Smooth muscle cell (in vitro differentiated cells): ENCODE data around the gene PVALEF. TPM values are rescaled to one million over a fixed set of nuclear protein-coding genes. Genes with fewer than 3 reads are reported as not detected.

ENCODE experiments used
- DNase-seq: peaks from one replicate; lab custom pipeline; 2025; ENCODE audit not compliant: unreplicated experiment; lab: John Stamatoyannopoulos, UW
- H2AFZ ChIP-seq: fragments of 200-600 bp; sonication (generic); 2 replicates; pipeline ENCODE4 v1.6.0; 2016; ENCODE audit warnings: antibody characterized with exemption, low read depth, mild to moderate bottlenecking
- H3F3A ChIP-seq: fragments of 200-600 bp; sonication (generic); 2 replicates; pipeline ENCODE4 v1.6.0; 2017; ENCODE audit warnings: antibody characterized with exemption, low read depth
- H3K27ac ChIP-seq: fragments of 200-600 bp; sonication (generic); 2 replicates; pipeline ENCODE4 v1.5.1; 2016; ENCODE audit warnings: low read depth, mild to moderate bottlenecking
- H3K27me3 ChIP-seq: fragments of 200-600 bp; sonication (generic); 2 replicates; pipeline ENCODE4 v1.6.1; 2016; ENCODE audit warnings: low read depth, mild to moderate bottlenecking
- H3K36me3 ChIP-seq: fragments of 200-600 bp; sonication (generic); 2 replicates; pipeline ENCODE4 v1.5.1; 2016; ENCODE audit warnings: low read depth
- H3K4me1 ChIP-seq: fragments of 200-600 bp; sonication (generic); 2 replicates; pipeline ENCODE4 v1.5.1; 2016; ENCODE audit warnings: low read depth
- H3K4me2 ChIP-seq: fragments of 200-600 bp; sonication (generic); 2 replicates; pipeline ENCODE4 v1.6.0; 2016; ENCODE audit warnings: mild to moderate bottlenecking
- H3K4me3 ChIP-seq: fragments of 200-600 bp; sonication (generic); 2 replicates; pipeline ENCODE4 v1.5.1; 2016; ENCODE audit warnings: mild to moderate bottlenecking
- H3K79me2 ChIP-seq: fragments of 200-600 bp; sonication (generic); 2 replicates; pipeline ENCODE4 v1.6.0; 2016; ENCODE audit warnings: low read depth, mild to moderate bottlenecking
- H3K9ac ChIP-seq: fragments of 200-600 bp; sonication (generic); 2 replicates; pipeline ENCODE4 v1.6.0; 2016; ENCODE audit warnings: low read depth
- H3K9me3 ChIP-seq: fragments of 200-600 bp; sonication (generic); replicated peaks from 2 replicates; pipeline ENCODE4 v1.5.1; 2016; ENCODE audit warnings: low read depth
- H4K20me1 ChIP-seq: fragments of 200-600 bp; sonication (generic); 2 replicates; pipeline ENCODE4 v1.6.0; 2016; ENCODE audit warnings: low read depth
- WGBS: methylation state at CpG from one replicate; pipeline ENCODE4 v1.1.7; 2016; ENCODE audit warnings: low lambda C conversion rate; 5-methylcytosine and 5-hydroxymethylcytosine counted together
- polyA plus RNA-seq: library from polyadenylated mRNA; unstranded; fragments of >200 nt; fragmentation: Nextera tagmentation; extraction: Ambion mirVana; gene quantifications from 2 replicates; pipeline ENCODE4 v1.2.1, GENCODE V29; 2016
- total RNA-seq: library from RNA; depleted of rRNA; stranded (reverse); fragments of >200 nt; gene quantifications from 2 replicates; pipeline ENCODE4 v1.2.3, GENCODE V29; 2014
- TF ChIP-seq, protein P1 (sequence below): fragments of 200-600 bp; sonication (generic); IDR thresholded peaks from 2 replicates; pipeline ENCODE4 v1.5.1; 2017; ENCODE audit warnings: borderline replicate concordance, mild to moderate bottlenecking, antibody characterized with exemption; ENCODE audit not compliant: insufficient read depth, poor library complexity, severe bottlenecking

Gene PVALEF
- total and polyA plus RNA-seq, 2 experiments from 2014 or later: not detected

DNA sequence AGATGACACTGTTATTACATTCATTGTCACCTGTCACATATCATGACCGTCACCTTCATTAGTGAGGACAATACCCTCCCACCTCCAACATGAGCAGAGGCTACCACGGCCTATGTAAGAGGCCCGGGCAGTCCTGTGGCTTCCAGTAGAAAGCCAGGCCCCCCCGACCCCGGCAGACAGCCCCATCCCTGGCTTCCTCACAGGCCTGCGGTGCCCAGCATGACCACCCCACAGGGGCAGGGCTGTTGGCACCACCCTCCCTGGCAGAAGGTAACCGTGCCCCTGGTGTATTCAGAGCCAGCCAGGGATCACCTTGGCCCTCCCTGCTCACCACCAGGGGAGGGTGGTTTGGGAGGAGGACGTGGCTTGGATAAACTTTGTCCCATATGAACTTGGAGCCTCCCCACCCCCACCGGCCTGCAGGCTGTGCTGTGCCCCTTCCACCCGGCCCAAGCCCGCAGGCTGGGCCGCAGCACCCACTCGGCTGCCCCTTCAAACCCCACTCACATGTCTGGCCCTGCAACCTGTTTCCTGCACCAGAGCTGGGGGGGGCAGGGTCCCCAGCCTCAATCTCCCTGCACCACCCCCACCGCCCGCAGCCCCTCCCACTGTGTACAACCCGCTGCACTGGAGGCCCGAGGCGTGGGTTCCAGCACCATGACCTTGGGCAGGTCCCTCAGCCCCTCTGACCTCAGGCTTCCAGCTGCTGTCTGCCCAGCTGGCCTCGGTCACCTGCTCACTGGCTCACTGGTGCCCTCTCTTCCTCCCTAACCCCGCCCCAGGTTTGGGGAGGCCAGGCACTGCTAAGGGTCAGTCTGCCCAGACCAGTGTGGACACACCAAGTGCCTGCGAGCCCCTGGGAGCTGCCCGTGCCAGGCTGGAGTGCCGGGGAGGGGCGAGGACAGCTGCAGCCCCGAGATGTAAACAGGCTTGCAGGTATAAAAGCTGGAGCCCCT is 13.1 kb downstream of the PVALEF start:
- Histone ChIP-seq H3F3A (no peaks in the 10 kb centered on the region), H3K4me1 (no peaks in the 10 kb centered on the region), H3K27me3 (no peaks in the 10 kb centered on the region), H3K27ac (no peak overlapping the region), H3K4me3 (no peak overlapping the region), H3K79me2 (no peaks in the 10 kb centered on the region), H3K4me2 (no peak overlapping the region), H3K9ac (no peak overlapping the region), H3K9me3 (peaks cover 6% of the 10 kb centered on the region), H4K20me1 (no peaks in the 10 kb centered on the region), H3K36me3 (no peaks in the 10 kb centered on the region), H2AFZ (no peak overlapping the region)
- TF ChIP-seq, protein P1, sequence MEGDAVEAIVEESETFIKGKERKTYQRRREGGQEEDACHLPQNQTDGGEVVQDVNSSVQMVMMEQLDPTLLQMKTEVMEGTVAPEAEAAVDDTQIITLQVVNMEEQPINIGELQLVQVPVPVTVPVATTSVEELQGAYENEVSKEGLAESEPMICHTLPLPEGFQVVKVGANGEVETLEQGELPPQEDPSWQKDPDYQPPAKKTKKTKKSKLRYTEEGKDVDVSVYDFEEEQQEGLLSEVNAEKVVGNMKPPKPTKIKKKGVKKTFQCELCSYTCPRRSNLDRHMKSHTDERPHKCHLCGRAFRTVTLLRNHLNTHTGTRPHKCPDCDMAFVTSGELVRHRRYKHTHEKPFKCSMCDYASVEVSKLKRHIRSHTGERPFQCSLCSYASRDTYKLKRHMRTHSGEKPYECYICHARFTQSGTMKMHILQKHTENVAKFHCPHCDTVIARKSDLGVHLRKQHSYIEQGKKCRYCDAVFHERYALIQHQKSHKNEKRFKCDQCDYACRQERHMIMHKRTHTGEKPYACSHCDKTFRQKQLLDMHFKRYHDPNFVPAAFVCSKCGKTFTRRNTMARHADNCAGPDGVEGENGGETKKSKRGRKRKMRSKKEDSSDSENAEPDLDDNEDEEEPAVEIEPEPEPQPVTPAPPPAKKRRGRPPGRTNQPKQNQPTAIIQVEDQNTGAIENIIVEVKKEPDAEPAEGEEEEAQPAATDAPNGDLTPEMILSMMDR: no peak
- WGBS: 90% methylated on average over 24 of the region's 25 CpGs
- DNase-seq: no peak

DNA sequence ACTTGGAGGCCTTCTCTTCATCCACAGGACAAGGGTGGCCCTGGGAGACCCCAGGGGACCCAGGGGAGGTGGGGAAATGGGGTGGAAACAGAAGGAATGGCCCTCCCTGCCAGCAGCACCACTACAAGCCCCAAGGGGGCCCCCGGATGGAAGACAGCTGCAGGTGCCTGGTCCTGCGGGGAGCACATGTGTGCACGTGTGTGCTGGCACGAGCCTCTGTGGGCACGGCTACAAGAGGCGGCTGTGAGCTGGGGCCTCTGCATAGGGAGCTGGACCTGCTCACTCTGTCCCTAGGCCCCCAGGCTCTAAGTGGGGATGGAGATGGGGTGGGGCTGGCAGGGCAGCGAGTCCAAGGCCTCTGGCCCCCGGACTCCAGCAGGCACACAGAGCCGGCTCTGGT is 13.9 kb downstream of the PVALEF start:
- peaks cover 6% of the 10 kb centered on the region for H3K9me3 ChIP-seq
- DNase-seq: no peak
- no peaks in the 10 kb centered on the region for H3K27me3 ChIP-seq
- no peaks in the 10 kb centered on the region for H4K20me1 ChIP-seq
- 93% methylated on average over 7 of the region's 9 CpGs for WGBS
- no peak overlapping the region for H3K4me3 ChIP-seq
- no peak overlapping the region for H3K4me2 ChIP-seq
- H3K36me3 ChIP-seq: no peaks in the 10 kb centered on the region
- no peak overlapping the region for H2AFZ ChIP-seq
- TF ChIP-seq, protein P1: no peak
- no peaks in the 10 kb centered on the region for H3K79me2 ChIP-seq
- H3K4me1 ChIP-seq: no peaks in the 10 kb centered on the region
- H3K9ac ChIP-seq: no peak overlapping the region
- H3F3A ChIP-seq: no peaks in the 10 kb centered on the region
- no peak overlapping the region for H3K27ac ChIP-seq

DNA sequence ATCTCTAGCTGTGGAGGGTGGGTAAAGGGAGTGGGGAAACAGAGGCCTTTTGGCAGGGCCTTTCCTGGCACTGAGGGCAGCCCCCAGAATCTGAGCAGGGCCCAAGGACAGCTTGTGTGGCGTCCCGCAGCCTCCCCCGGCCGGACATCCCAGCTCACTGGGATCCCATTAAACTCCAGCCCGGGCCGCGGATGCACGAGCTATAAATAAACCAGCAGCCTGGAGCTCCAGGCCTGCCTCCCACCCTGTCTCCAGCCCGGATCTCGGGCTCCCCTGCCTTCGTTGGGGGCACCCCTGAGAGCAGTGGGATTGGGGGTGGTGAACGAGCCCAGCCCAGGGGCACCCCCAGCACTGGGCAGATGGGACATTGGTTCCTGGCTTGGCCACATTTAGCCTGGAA is 14.6 kb downstream of the PVALEF start:
- no peak overlapping the region for H2AFZ ChIP-seq
- WGBS: 65% methylated on average over 12 of the region's 12 CpGs
- peaks cover 6% of the 10 kb centered on the region for H3K9me3 ChIP-seq
- no peak overlapping the region for H3K4me2 ChIP-seq
- no peak for DNase-seq
- no peaks in the 10 kb centered on the region for H4K20me1 ChIP-seq
- no peaks in the 10 kb centered on the region for H3K79me2 ChIP-seq
- H3K36me3 ChIP-seq: no peaks in the 10 kb centered on the region
- H3F3A ChIP-seq: no peaks in the 10 kb centered on the region
- no peak overlapping the region for H3K9ac ChIP-seq
- no peaks in the 10 kb centered on the region for H3K27me3 ChIP-seq
- TF ChIP-seq, protein P1: no peak
- H3K4me1 ChIP-seq: no peaks in the 10 kb centered on the region
- no peak overlapping the region for H3K4me3 ChIP-seq
- H3K27ac ChIP-seq: no peak overlapping the region
